Measurements from ENCODE around the gene PKNOX2. TPM values are rescaled to one million over a fixed set of nuclear protein-coding genes. Genes with fewer than 3 reads are reported as not detected.

The PKNOX2 gene
- total RNA-seq, 1 donor from 2014 or later: 8.7 TPM

DNA sequence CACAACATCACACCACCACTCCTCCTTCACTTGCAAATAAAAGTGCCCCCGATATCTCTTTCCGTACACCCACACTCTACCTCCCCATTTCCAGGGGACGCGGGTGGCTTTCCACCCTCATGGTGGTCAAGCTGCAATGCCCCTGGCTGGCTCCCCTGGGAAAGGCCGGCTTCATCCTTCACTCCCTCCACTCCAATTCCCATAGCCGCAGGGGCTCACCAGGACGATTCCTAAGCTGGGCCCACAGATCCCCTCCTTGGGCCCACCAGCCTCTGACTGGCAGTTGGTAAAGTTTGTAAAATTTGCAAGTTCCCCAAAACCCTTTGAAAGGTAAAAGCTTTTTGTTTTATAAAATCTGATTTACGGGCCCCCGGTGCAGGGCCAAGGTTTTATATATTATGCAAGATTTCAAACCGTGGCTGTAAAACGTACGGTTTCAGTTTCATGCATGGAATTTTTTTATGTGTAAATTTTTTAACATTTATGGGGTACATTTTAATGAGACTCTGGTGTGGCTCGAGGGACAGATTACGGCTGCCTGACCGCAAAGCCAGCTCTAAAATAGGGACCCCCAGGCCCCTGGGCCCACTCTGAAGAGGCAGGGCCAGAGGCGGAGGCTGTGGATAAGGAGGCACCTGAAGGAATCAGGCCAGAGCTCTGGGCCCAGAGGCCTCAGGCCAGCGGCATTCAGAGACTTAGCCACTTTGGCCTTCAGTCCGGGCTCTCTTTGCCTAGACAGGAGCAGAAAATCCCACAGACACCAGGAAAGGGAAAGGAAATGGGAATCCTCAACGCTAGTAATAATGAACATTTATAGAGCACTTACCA is 225.0 kb downstream of the PKNOX2 start:
- H3K9me3 Mint-ChIP-seq (ENCODE audit: unreplicated experiment): peaks cover 1% of the 10 kb centered on the region
- peaks cover 5% of the 10 kb centered on the region for H3K36me3 Mint-ChIP-seq (ENCODE audit: unreplicated experiment)
- H3K4me1 Mint-ChIP-seq (ENCODE audit: low read depth, unreplicated experiment): no peaks in the 10 kb centered on the region
- no peak for DNase-seq
- peaks cover 2% of the 10 kb centered on the region for H3K27me3 Mint-ChIP-seq (ENCODE audit: unreplicated experiment)
- no peak overlapping the region for H3K27ac Mint-ChIP-seq (ENCODE audit: unreplicated experiment)
- TF ChIP-seq, protein P1, sequence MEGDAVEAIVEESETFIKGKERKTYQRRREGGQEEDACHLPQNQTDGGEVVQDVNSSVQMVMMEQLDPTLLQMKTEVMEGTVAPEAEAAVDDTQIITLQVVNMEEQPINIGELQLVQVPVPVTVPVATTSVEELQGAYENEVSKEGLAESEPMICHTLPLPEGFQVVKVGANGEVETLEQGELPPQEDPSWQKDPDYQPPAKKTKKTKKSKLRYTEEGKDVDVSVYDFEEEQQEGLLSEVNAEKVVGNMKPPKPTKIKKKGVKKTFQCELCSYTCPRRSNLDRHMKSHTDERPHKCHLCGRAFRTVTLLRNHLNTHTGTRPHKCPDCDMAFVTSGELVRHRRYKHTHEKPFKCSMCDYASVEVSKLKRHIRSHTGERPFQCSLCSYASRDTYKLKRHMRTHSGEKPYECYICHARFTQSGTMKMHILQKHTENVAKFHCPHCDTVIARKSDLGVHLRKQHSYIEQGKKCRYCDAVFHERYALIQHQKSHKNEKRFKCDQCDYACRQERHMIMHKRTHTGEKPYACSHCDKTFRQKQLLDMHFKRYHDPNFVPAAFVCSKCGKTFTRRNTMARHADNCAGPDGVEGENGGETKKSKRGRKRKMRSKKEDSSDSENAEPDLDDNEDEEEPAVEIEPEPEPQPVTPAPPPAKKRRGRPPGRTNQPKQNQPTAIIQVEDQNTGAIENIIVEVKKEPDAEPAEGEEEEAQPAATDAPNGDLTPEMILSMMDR (IDR thresholded peaks at IDR 0.05; ENCODE audit: partially characterized antibody, unreplicated experiment): no peak
- no peak overlapping the region for H3K4me3 Mint-ChIP-seq (ENCODE audit: unreplicated experiment)

- no peak for DNase-seq
- Mint-ChIP-seq H3K27me3 (ENCODE audit: unreplicated experiment) (peaks cover 2% of the 10 kb centered on the region), H3K36me3 (ENCODE audit: unreplicated experiment) (peaks cover 8% of the 10 kb centered on the region), H3K4me3 (ENCODE audit: unreplicated experiment) (no peak overlapping the region), H3K27ac (ENCODE audit: unreplicated experiment) (no peak overlapping the region), H3K9me3 (ENCODE audit: unreplicated experiment) (peaks cover 1% of the 10 kb centered on the region), H3K4me1 (ENCODE audit: low read depth, unreplicated experiment) (no peaks in the 10 kb centered on the region)
- TF ChIP-seq, protein P1 (IDR thresholded peaks at IDR 0.05; ENCODE audit: partially characterized antibody, unreplicated experiment): no peak
These were observed 226.4 kb downstream of the PKNOX2 start for GRCh38 chr11:125390946-125391345.

- Mint-ChIP-seq H3K4me3 (ENCODE audit: unreplicated experiment) (no peak overlapping the region), H3K4me1 (ENCODE audit: low read depth, unreplicated experiment) (no peaks in the 10 kb centered on the region), H3K27me3 (ENCODE audit: unreplicated experiment) (no peaks in the 10 kb centered on the region), H3K36me3 (ENCODE audit: unreplicated experiment) (peaks cover 3% of the 10 kb centered on the region), H3K9me3 (ENCODE audit: unreplicated experiment) (no peaks in the 10 kb centered on the region), H3K27ac (ENCODE audit: unreplicated experiment) (no peak overlapping the region)
- TF ChIP-seq, protein P1 (IDR thresholded peaks at IDR 0.05; ENCODE audit: partially characterized antibody, unreplicated experiment): no peak
- DNase-seq: no peak
These were observed 228.8 kb downstream of the PKNOX2 start for GRCh38 chr11:125393331-125393730.

GRCh38 chr11:125394296-125394695 is 229.7 kb downstream of the PKNOX2 start:
- H3K4me1 Mint-ChIP-seq (ENCODE audit: low read depth, unreplicated experiment): peaks cover 1% of the 10 kb centered on the region
- no peak overlapping the region for H3K27ac Mint-ChIP-seq (ENCODE audit: unreplicated experiment)
- H3K9me3 Mint-ChIP-seq (ENCODE audit: unreplicated experiment): peaks cover 2% of the 10 kb centered on the region
- no peak for DNase-seq
- H3K4me3 Mint-ChIP-seq (ENCODE audit: unreplicated experiment): no peak overlapping the region
- TF ChIP-seq, protein P1 (IDR thresholded peaks at IDR 0.05; ENCODE audit: partially characterized antibody, unreplicated experiment): no peak
- H3K27me3 Mint-ChIP-seq (ENCODE audit: unreplicated experiment): peaks cover 2% of the 10 kb centered on the region
- H3K36me3 Mint-ChIP-seq (ENCODE audit: unreplicated experiment): peaks cover 3% of the 10 kb centered on the region

GRCh38 chr11:125397421-125397820 is 232.9 kb downstream of the PKNOX2 start:
- Mint-ChIP-seq H3K27me3 (ENCODE audit: unreplicated experiment) (peaks cover 4% of the 10 kb centered on the region), H3K4me1 (ENCODE audit: low read depth, unreplicated experiment) (peaks cover 4% of the 10 kb centered on the region), H3K9me3 (ENCODE audit: unreplicated experiment) (peaks cover 5% of the 10 kb centered on the region), H3K4me3 (ENCODE audit: unreplicated experiment) (no peak overlapping the region), H3K36me3 (ENCODE audit: unreplicated experiment) (peaks cover 3% of the 10 kb centered on the region), H3K27ac (ENCODE audit: unreplicated experiment) (no peak overlapping the region)
- DNase-seq: no peak
- TF ChIP-seq, protein P1 (IDR thresholded peaks at IDR 0.05; ENCODE audit: partially characterized antibody, unreplicated experiment): no peak

Data from glutamatergic neuron (in vitro differentiated cells).